SJSA1 (cell line): Measurements from ENCODE around the gene TLR5. TPM values are rescaled to one million over a fixed set of nuclear protein-coding genes. Genes with fewer than 3 reads are reported as not detected.
A peak's percentile ranks its signal among the peaks of the same experiment; 100 is the strongest.

Experiments used
- DNase-seq, 2 experiments: peaks; one replicate each; pipeline ENCODE4 v3.0.0-alpha.2; 2015 to 2020; ENCODE audit warnings: low spot score in 2 of 2, low read depth in 1 of 2
- H3K27ac ChIP-seq: fragments of 250-450 bp; sonication (Bioruptor Pico); 2 replicates; pipeline ENCODE4 v1.5.1; 2020; ENCODE audit warnings: mild to moderate bottlenecking, moderate library complexity
- H3K27me3 ChIP-seq: fragments of 250-450 bp; sonication (Bioruptor Pico); replicated peaks from 2 replicates; pipeline ENCODE4 v1.5.1; 2020; ENCODE audit warnings: mild to moderate bottlenecking, moderate library complexity
- H3K36me3 ChIP-seq: fragments of 250-450 bp; sonication (Bioruptor Pico); 2 replicates; pipeline ENCODE4 v1.5.1; 2020; ENCODE audit warnings: mild to moderate bottlenecking
- H3K4me1 ChIP-seq: fragments of 250-450 bp; sonication (Bioruptor Pico); replicated peaks from 2 replicates; pipeline ENCODE4 v1.6.1; 2021; ENCODE audit warnings: mild to moderate bottlenecking
- H3K4me3 ChIP-seq: fragments of 250-450 bp; sonication (Bioruptor Pico); 2 replicates; pipeline ENCODE4 v1.5.1; 2020; ENCODE audit warnings: mild to moderate bottlenecking
- H3K9me3 ChIP-seq: fragments of 250-450 bp; sonication (Bioruptor Pico); replicated peaks from 2 replicates; pipeline ENCODE4 v1.5.1; 2020; ENCODE audit warnings: mild to moderate bottlenecking
- total RNA-seq: library from RNA; depleted of rRNA; stranded (reverse); fragments of >200 nt; shearing (Covaris generic); gene quantifications from 2 replicates; pipeline ENCODE4 v1.2.3, GENCODE V29; 2014

TLR5 gene
- total RNA-seq, 1 experiment from 2014 or later: 2.4 TPM

- Histone ChIP-seq H3K4me1 (0 out of 2 replicates have a peak, but pooled peaks cover 4% of the 10 kb centered on the region), H3K9me3 (no peaks in the 10 kb centered on the region; the same call in 1 of the 2 replicates), H3K36me3 (no peaks in the 10 kb centered on the region), H3K4me3 (no peak overlapping the region), H3K27me3 (no peaks in the 10 kb centered on the region), H3K27ac (no peak overlapping the region)
- DNase-seq: no peak
Measured at GRCh38 chr1:223082914-223083313, 60.1 kb downstream of the TLR5 start.

GRCh38 chr1:223081181-223081994, 61.7 kb downstream of the TLR5 start:
- no peaks in the 10 kb centered on the region for H3K36me3 ChIP-seq
- no peaks in the 10 kb centered on the region for H3K27me3 ChIP-seq
- no peaks in the 10 kb centered on the region; the same call in 1 of the 2 replicates for H3K9me3 ChIP-seq
- H3K27ac ChIP-seq: peak overlapping the region; percentile 57
- H3K4me3 ChIP-seq: peak overlapping the region; percentile 32
- H3K4me1 ChIP-seq: 0 out of 2 replicates have a peak, but pooled peaks cover 4% of the 10 kb centered on the region
- DNase-seq: peak; percentile 88 to 92

- Histone ChIP-seq H3K4me3 (no peak overlapping the region), H3K27me3 (no peaks in the 10 kb centered on the region), H3K4me1 (0 out of 2 replicates have a peak, but pooled peaks cover 7% of the 10 kb centered on the region), H3K9me3 (no peaks in the 10 kb centered on the region; the same call in 1 of the 2 replicates), H3K27ac (no peak overlapping the region), H3K36me3 (no peaks in the 10 kb centered on the region)
- DNase-seq: no peak
Measured at GRCh38 chr1:223079498-223079897, 63.5 kb downstream of the TLR5 start.

GRCh38 chr1:223077247-223077833, 65.7 kb downstream of the TLR5 start:
- Histone ChIP-seq H3K27me3 (no peaks in the 10 kb centered on the region), H3K36me3 (no peaks in the 10 kb centered on the region), H3K4me1 (0 out of 2 replicates have a peak, but pooled peaks cover 7% of the 10 kb centered on the region), H3K27ac (no peak overlapping the region), H3K9me3 (no peaks in the 10 kb centered on the region; the same call in 1 of the 2 replicates), H3K4me3 (no peak overlapping the region)
- DNase-seq: no peak

- H3K27ac ChIP-seq: no peak overlapping the region
- H3K27me3 ChIP-seq: no peaks in the 10 kb centered on the region
Measured at GRCh38 chr1:223076362-223076761, 66.7 kb downstream of the TLR5 start.

GRCh38 chr1:223075834-223076233, 67.2 kb downstream of the TLR5 start:
- Histone ChIP-seq H3K4me1 (0 out of 2 replicates have a peak, but pooled peaks cover 3% of the 10 kb centered on the region), H3K4me3 (no peak overlapping the region), H3K36me3 (no peaks in the 10 kb centered on the region), H3K27ac (no peak overlapping the region), H3K27me3 (no peaks in the 10 kb centered on the region), H3K9me3 (no peaks in the 10 kb centered on the region)
- DNase-seq: no peak

More at GRCh38 chr1:223076362-223076761, 66.7 kb downstream of the TLR5 start:
- DNase-seq: no peak
- Histone ChIP-seq H3K4me3 (no peak overlapping the region), H3K36me3 (no peaks in the 10 kb centered on the region), H3K9me3 (no peaks in the 10 kb centered on the region), H3K4me1 (0 out of 2 replicates have a peak, but pooled peaks cover 6% of the 10 kb centered on the region)

GRCh38 chr1:223074445-223075300, 68.4 kb downstream of the TLR5 start:
- Histone ChIP-seq H3K4me3 (no peak overlapping the region), H3K4me1 (0 out of 2 replicates have a peak, but pooled peaks cover 3% of the 10 kb centered on the region), H3K36me3 (no peaks in the 10 kb centered on the region), H3K27ac (no peak overlapping the region), H3K27me3 (no peaks in the 10 kb centered on the region), H3K9me3 (no peaks in the 10 kb centered on the region)
- DNase-seq: no peak

GRCh38 chr1:223068900-223069665, 74.0 kb downstream of the TLR5 start:
- no peaks in the 10 kb centered on the region for H3K9me3 ChIP-seq
- no peaks in the 10 kb centered on the region for H3K36me3 ChIP-seq
- no peaks in the 10 kb centered on the region for H3K27me3 ChIP-seq
- no peak overlapping the region for H3K4me3 ChIP-seq
- no peaks in the 10 kb centered on the region for H3K4me1 ChIP-seq
- no peak overlapping the region for H3K27ac ChIP-seq
- no peak for DNase-seq

- H3K4me1 ChIP-seq: no peaks in the 10 kb centered on the region
- no peak overlapping the region for H3K4me3 ChIP-seq
- H3K27ac ChIP-seq: no peak overlapping the region
- DNase-seq: no peak
- no peaks in the 10 kb centered on the region for H3K9me3 ChIP-seq
- H3K36me3 ChIP-seq: no peaks in the 10 kb centered on the region
- H3K27me3 ChIP-seq: no peaks in the 10 kb centered on the region
Measured at GRCh38 chr1:223067914-223068313, 75.1 kb downstream of the TLR5 start.

GRCh38 chr1:223066415-223066814, 76.6 kb downstream of the TLR5 start:
- Histone ChIP-seq H3K4me1 (no peaks in the 10 kb centered on the region), H3K9me3 (no peaks in the 10 kb centered on the region), H3K27ac (no peak overlapping the region), H3K27me3 (no peaks in the 10 kb centered on the region), H3K36me3 (no peaks in the 10 kb centered on the region), H3K4me3 (no peak overlapping the region)
- no peak for DNase-seq

- no peak for DNase-seq
- Histone ChIP-seq H3K36me3 (no peaks in the 10 kb centered on the region), H3K4me3 (no peak overlapping the region), H3K9me3 (no peaks in the 10 kb centered on the region), H3K27me3 (no peaks in the 10 kb centered on the region), H3K27ac (no peak overlapping the region), H3K4me1 (no peaks in the 10 kb centered on the region)
Measured at GRCh38 chr1:223062177-223062576, 80.9 kb downstream of the TLR5 start.

GRCh38 chr1:223059526-223059925, 83.5 kb downstream of the TLR5 start:
- no peaks in the 10 kb centered on the region for H3K4me1 ChIP-seq
- H3K4me3 ChIP-seq: no peak overlapping the region
- no peaks in the 10 kb centered on the region for H3K27me3 ChIP-seq
- no peaks in the 10 kb centered on the region for H3K36me3 ChIP-seq
- no peak for DNase-seq
- no peaks in the 10 kb centered on the region for H3K9me3 ChIP-seq
- H3K27ac ChIP-seq: no peak overlapping the region
